Endothelial cell of umbilical vein (primary cell): ENCODE data around the gene RAPGEF3. TPM values are rescaled to one million over a fixed set of nuclear protein-coding genes. Genes with fewer than 3 reads are reported as not detected.

Source experiments
- BruUV-seq: library from RNA; stranded (reverse); fragments of 400-500 nt; replicated peaks from 2 replicates; lab custom pipeline; 2021; lab: Mats Ljungman, UMichigan
- CTCF ChIA-PET: fragments of 300-600, 350-600 bp; sonication (Branson Sonifier 250); formaldehyde crosslinking; loops from one replicate; lab custom pipeline; 2021; ENCODE audit warnings: antibody characterized with exemption, inconsistent platforms; lab: Charles Lee
- POLR2A ChIA-PET: fragments of 300-600, 350-600 bp; sonication (Branson Sonifier 250); formaldehyde crosslinking; loops from one replicate; lab custom pipeline; 2021; ENCODE audit warnings: antibody characterized with exemption, inconsistent platforms; lab: Charles Lee
- DNase-seq: peaks from one replicate; pipeline ENCODE4 v3.0.0-alpha.2; 2011; ENCODE audit warnings: low read depth, low spot score
- FAIRE-seq: peaks from 2 replicates; lab custom pipeline; 2011; peaks lifted over from hg19 to GRCh38; lab: Jason Lieb, UNC
- H2AFZ ChIP-seq: 2 replicates; pipeline ENCODE4 v1.6.0; 2012; ENCODE audit warnings: low read depth, low read length, control low read depth, inconsistent platforms
- H3K27ac ChIP-seq: 2 replicates; pipeline ENCODE4 v1.5.1; 2011; ENCODE audit warnings: low read depth, mild to moderate bottlenecking, control low read depth, low read length, moderate library complexity; ENCODE audit not compliant: insufficient read depth
- H3K27me3 ChIP-seq, 2 experiments: 2 replicates each; pipeline versions ENCODE4 v1.6.0 to v1.6.1; 2011; ENCODE audit warnings: low read length in 2 of 2, mixed read lengths in 1 of 2; ENCODE audit not compliant: control insufficient read depth in 2 of 2, insufficient read depth in 2 of 2
- H3K36me3 ChIP-seq, 2 experiments: 2 replicates in 1 of 2; 3 replicates in 1 of 2; pipeline ENCODE4 v1.5.1; 2011; ENCODE audit warnings: low read length in 2 of 2, mild to moderate bottlenecking in 1 of 2, moderate library complexity in 1 of 2; ENCODE audit not compliant: control insufficient read depth in 2 of 2, insufficient read depth in 2 of 2; ENCODE audit errors: extremely low read depth in 1 of 2
- H3K4me1 ChIP-seq: 3 replicates; pipeline ENCODE4 v1.5.1; 2011; ENCODE audit warnings: mild to moderate bottlenecking, low read length; ENCODE audit not compliant: control insufficient read depth, insufficient read depth; ENCODE audit errors: extremely low read depth
- H3K4me2 ChIP-seq: 2 replicates; pipeline ENCODE4 v1.6.1; 2011; ENCODE audit warnings: low read length, control low read depth, mixed read lengths; ENCODE audit not compliant: insufficient read depth
- H3K4me3 ChIP-seq, 3 experiments: fragments of 200-600 bp in 1 of 3; sonication (generic), shearing (Covaris generic) in 1 of 3; replicated peaks in 1 of 3; 2 replicates each; pipeline ENCODE4 v1.5.1; 2011 to 2016; ENCODE audit warnings: control low read depth in 3 of 3, low read length in 3 of 3, mild to moderate bottlenecking in 2 of 3, inconsistent platforms in 1 of 3, low read depth in 1 of 3, moderate library complexity in 1 of 3; ENCODE audit not compliant: insufficient read depth in 1 of 3
- H3K79me2 ChIP-seq: 2 replicates; pipeline ENCODE4 v1.6.0; 2012; ENCODE audit warnings: low read length, inconsistent platforms; ENCODE audit not compliant: control insufficient read depth, insufficient read depth
- H3K9ac ChIP-seq: replicated peaks from 2 replicates; pipeline ENCODE3; 2011; ENCODE audit warnings: low read length, control low read depth; ENCODE audit not compliant: insufficient read depth; ENCODE audit errors: extremely low read depth
- H3K9me1 ChIP-seq: replicated peaks from 3 replicates; pipeline ENCODE4 v1.6.0; 2011; ENCODE audit warnings: mild to moderate bottlenecking, low read length; ENCODE audit not compliant: control insufficient read depth, insufficient read depth; ENCODE audit errors: extremely low read depth
- H3K9me3 ChIP-seq: replicated peaks from 2 replicates; pipeline ENCODE4 v1.5.1; 2012; ENCODE audit warnings: low read length, inconsistent platforms; ENCODE audit not compliant: control insufficient read depth, insufficient read depth
- H4K20me1 ChIP-seq: replicated peaks from 2 replicates; pipeline ENCODE3; 2011; ENCODE audit warnings: mild to moderate bottlenecking, low read length; ENCODE audit not compliant: control insufficient read depth, insufficient read depth; ENCODE audit errors: extremely low read depth
- CTCF ChIP-seq, 2 donors: IDR thresholded peaks; 1 replicate in 1 of 2; 2 replicates in 1 of 2; pipeline ENCODE4 v1.5.1; 2011; ENCODE audit warnings: low read length in 2 of 2, mild to moderate bottlenecking in 2 of 2, moderate library complexity in 2 of 2, control low read depth in 1 of 2, inconsistent platforms in 1 of 2, low read depth in 1 of 2; ENCODE audit not compliant: insufficient read depth in 1 of 2; ENCODE audit errors: extremely low read depth in 1 of 2
- EZH2 ChIP-seq: IDR thresholded peaks from 2 replicates; pipeline ENCODE4 v1.6.1; 2012; ENCODE audit warnings: borderline replicate concordance, low read depth, mild to moderate bottlenecking, moderate library complexity, low read length, inconsistent platforms; ENCODE audit not compliant: severe bottlenecking
- FOS ChIP-seq: IDR thresholded peaks from 2 replicates; pipeline ENCODE4 v1.6.1; 2011; ENCODE audit warnings: mild to moderate bottlenecking, low read length, moderate library complexity, borderline replicate concordance; ENCODE audit not compliant: insufficient read depth
- GATA2 ChIP-seq: IDR thresholded peaks from 2 replicates; pipeline ENCODE4 v1.7.0; 2011; ENCODE audit warnings: low read depth, mild to moderate bottlenecking, moderate library complexity, mixed read lengths, low read length; ENCODE audit not compliant: insufficient read length, insufficient read depth
- JUN ChIP-seq: IDR thresholded peaks from 2 replicates; pipeline ENCODE4 v1.6.1; 2011; ENCODE audit warnings: borderline replicate concordance, low read depth; ENCODE audit not compliant: insufficient read length, insufficient read depth
- MAX ChIP-seq: IDR thresholded peaks from 2 replicates; pipeline ENCODE4 v1.6.1; 2011; ENCODE audit not compliant: insufficient read depth, insufficient read length
- MYC ChIP-seq: IDR thresholded peaks from one replicate; pipeline ENCODE4 v1.6.1; 2011; ENCODE audit warnings: mild to moderate bottlenecking, low read depth, low read length
- POLR2A ChIP-seq: IDR thresholded peaks from 2 replicates; pipeline ENCODE4 v1.6.1; 2012; ENCODE audit warnings: low read depth, mild to moderate bottlenecking, control low read depth, low read length
- POLR2AphosphoS5 ChIP-seq: IDR thresholded peaks from 2 replicates; pipeline ENCODE4 v1.6.1; 2012; ENCODE audit warnings: low read depth, mild to moderate bottlenecking, control low read depth, low read length, moderate library complexity; ENCODE audit not compliant: insufficient read depth
- dilution Hi-C: fragments of 300-500 bp; cut with MboI; formaldehyde crosslinking; loops from one replicate; pipeline ENCODE4 v1.15.0; 2019; ENCODE audit warnings: low sequenced_read_pairs; ENCODE audit not compliant: extremely low pct_ligation_motif_present
- intact Hi-C: fragments of 100-400 bp; cut with micrococcal nuclease; formaldehyde crosslinking; loops from one replicate; pipeline ENCODE4 v1.10.0; 2022
- polyA plus RNA-seq, 4 experiments: library from polyadenylated mRNA; depleted of rRNA in 3 of 4; stranded (reverse) in 3 of 4; unstranded in 1 of 4; fragments of >200 nt; gene quantifications; 2 replicates each; pipeline versions ENCODE4 v1.2.1 to v1.2.3, GENCODE V29; 2011 to 2012; ENCODE audit warnings: missing spikeins in 1 of 4
- total RNA-seq: library from RNA; stranded (reverse); gene quantifications from 2 replicates; pipeline ENCODE4 v1.2.3, GENCODE V29; 2021

The RAPGEF3 gene
- total and polyA plus RNA-seq, 2 donors (not counting 3 experiments of a cell fraction or from before 2014, with no cell fraction given) = 34.5 to 55.1 TPM

- Histone ChIP-seq H3K4me2 (no peak overlapping the region), H3K4me3 (no peak overlapping the region), H3K9ac (no peak overlapping the region), H3K9me1 (no peaks in the 10 kb centered on the region), H3K36me3 (peaks cover 44 to 85% of the 10 kb centered on the region in 2 experiments), H3K27me3 (no peaks in the 10 kb centered on the region), H3K4me1 (no peaks in the 10 kb centered on the region), H3K27ac (no peak overlapping the region), H3K79me2 (peaks cover 2% of the 10 kb centered on the region), H2AFZ (no peak overlapping the region), H3K9me3 (no peaks in the 10 kb centered on the region), H4K20me1 (no peaks in the 10 kb centered on the region)
- no TSS peak for BruUV-seq
- dilution Hi-C loops = no loop called here
- TF ChIP-seq POLR2A (no peak), MYC (no peak)
- no peak for DNase-seq
- ChIA-PET POLR2A (no interaction called here), CTCF (interaction anchor here (1.0 to 15.8 kb wide), 4 partner anchors 9 to 71 kb away, joined by 4 to 427 read pairs (median 5); no protein-coding TSS in a partner anchor)
- FAIRE-seq = no peak
- intact Hi-C loops = no loop called here
Observed at GRCh38 chr12:47789141-47789540, 30.5 kb upstream of the RAPGEF3 start.

GRCh38 chr12:47787596-47788319, 29.1 kb upstream of the RAPGEF3 start:
- H3K9ac ChIP-seq = no peak overlapping the region
- no peaks in the 10 kb centered on the region for H3K9me1 ChIP-seq
- H3K27me3 ChIP-seq = no peaks in the 10 kb centered on the region
- CTCF ChIA-PET = interaction anchor here (0.8 to 15.8 kb wide), 2 partner anchors 30 to 48 kb away, joined by 3 to 427 read pairs; no protein-coding TSS in a partner anchor
- FAIRE-seq (no peak), DNase-seq (no peak)
- POLR2A ChIA-PET = no interaction called here
- H3K4me3 ChIP-seq = no peak overlapping the region
- intact Hi-C loops (no loop called here), dilution Hi-C loops (no loop called here)
- no TSS peak for BruUV-seq
- H4K20me1 ChIP-seq = no peaks in the 10 kb centered on the region
- no peaks in the 10 kb centered on the region for H3K79me2 ChIP-seq
- peaks cover 47 to 83% of the 10 kb centered on the region in 2 experiments for H3K36me3 ChIP-seq
- no peak overlapping the region for H2AFZ ChIP-seq
- H3K9me3 ChIP-seq = no peaks in the 10 kb centered on the region
- H3K4me1 ChIP-seq = peaks cover 5% of the 10 kb centered on the region
- TF ChIP-seq POLR2AphosphoS5 = no peak
- no peak for TF ChIP-seq POLR2A
- TF ChIP-seq MAX = no peak
- no peak for TF ChIP-seq FOS
- TF ChIP-seq MYC = no peak
- TF ChIP-seq GATA2 = no peak
- no peak for TF ChIP-seq EZH2
- no peak for TF ChIP-seq CTCF (IDR thresholded peaks at IDR 0.05; ENCODE audit: extremely low read depth in 1 of 2, insufficient read depth in 1 of 2, low read depth in 1 of 2, low read length in 2 of 2)
- TF ChIP-seq JUN = no peak
- H3K4me2 ChIP-seq = no peak overlapping the region
- H3K27ac ChIP-seq = no peak overlapping the region
